Testis (tissue), 3 donors: ENCODE results near the gene USP47. TPM values are rescaled to one million over a fixed set of nuclear protein-coding genes. Genes with fewer than 3 reads are reported as not detected.

Experiments used
- DNase-seq: peaks from one replicate; pipeline ENCODE4 v3.0.0-alpha.2; 2019
- H3K27ac ChIP-seq, 2 donors: fragments of 200-600 bp; sonication (generic); one replicate each; pipeline ENCODE4 v1.5.1; 2019
- H3K27me3 ChIP-seq: fragments of 200-600 bp; sonication (generic); one replicate; pipeline ENCODE4 v1.5.1; 2019
- H3K36me3 ChIP-seq: fragments of 200-600 bp; sonication (generic); one replicate; pipeline ENCODE4 v1.5.1; 2017; ENCODE audit warnings: low read depth; ENCODE audit errors: missing control alignments
- H3K4me1 ChIP-seq: fragments of 200-600 bp; sonication (generic); one replicate; pipeline ENCODE4 v1.5.1; 2019
- H3K4me3 ChIP-seq, 2 donors: fragments of 200-600 bp; sonication (generic); one replicate each; pipeline ENCODE4 v1.5.1; 2017 to 2019
- H3K9me3 ChIP-seq: fragments of 200-600 bp; sonication (generic); one replicate; pipeline ENCODE4 v1.5.1; 2017
- CTCF ChIP-seq, 3 experiments: fragments of 450-650 bp in 2 of 3; fragments of 200-600 bp in 1 of 3; sonication (generic) in 1 of 3; IDR thresholded peaks; one replicate each; pipeline ENCODE4 v1.5.1; 2016 to 2019; ENCODE audit warnings: antibody characterized with exemption in 3 of 3, mild to moderate bottlenecking in 2 of 3, moderate library complexity in 1 of 3
- POLR2A ChIP-seq: fragments of 450-650 bp; IDR thresholded peaks from one replicate; pipeline ENCODE4 v1.6.1; 2017; ENCODE audit warnings: antibody characterized with exemption, mild to moderate bottlenecking, moderate library complexity
- WGBS, 2 donors: methylation state at CpG; one replicate each; pipeline ENCODE4 v1.1.5; 2018; 5-methylcytosine and 5-hydroxymethylcytosine counted together
- intact Hi-C: fragments of 100-400 bp; cut with DNase I; formaldehyde crosslinking; loops from one replicate; pipeline ENCODE4 v1.15.1; 2023; ENCODE audit warnings: low total_unique reads
- polyA plus RNA-seq: library from polyadenylated mRNA; stranded (reverse); fragments of 350-450 nt; fragmentation: Illumina TruSeq; extraction: RNeasy Lipid Tissue Mini Kit (QIAGEN cat#74804); gene quantifications from one replicate; pipeline ENCODE4 v1.2.3, GENCODE V29; 2014; ENCODE audit warnings: low read depth, low replicate concordance; ENCODE audit not compliant: insufficient read depth
- total RNA-seq, 2 donors: library from RNA; depleted of rRNA; stranded (reverse); fragments of >200 nt; gene quantifications; one replicate each; pipeline ENCODE4 v1.2.3, GENCODE V29; 2016

Gene USP47
- total and polyA plus RNA-seq, 3 donors from 2014 or later, result 35.1 to 111 (median 102) TPM

GRCh38 chr11:12007230-12007593 lies 165.4 kb downstream of the USP47 start:
- intact Hi-C loops, result no loop called here
- Histone ChIP-seq H3K27me3 (no peaks in the 10 kb centered on the region), H3K36me3 (no peaks in the 10 kb centered on the region), H3K9me3 (no peaks in the 10 kb centered on the region), H3K4me3 (no peak overlapping the region), H3K27ac (no peak overlapping the region), H3K4me1 (peaks cover 9% of the 10 kb centered on the region)
- WGBS, 2 donors, result 60 to 80% methylated on average over 4 to 5 of the region's 5 CpGs
- DNase-seq, result no peak
- TF ChIP-seq CTCF (IDR thresholded peaks at IDR 0.05) (no peak), POLR2A (no peak)

- no peak for TF ChIP-seq POLR2A
- TF ChIP-seq CTCF (IDR thresholded peaks at IDR 0.05), result no peak
- intact Hi-C loops, result no loop called here
- Histone ChIP-seq H3K9me3 (no peaks in the 10 kb centered on the region), H3K36me3 (no peaks in the 10 kb centered on the region), H3K4me3 (peak within 1 kb of the TSS; percentile 45 to 65), H3K27me3 (no peaks in the 10 kb centered on the region), H3K27ac (peak within 1 kb of the TSS; percentile 13 to 34), H3K4me1 (peaks cover 9% of the 10 kb centered on the region)
- 8 to 13% methylated on average over 26 to 46 of the region's 71 CpGs for WGBS, 2 donors
- DNase-seq, result peak; percentile 26
These were observed 166.3 kb downstream of the USP47 start, which contains the start of gene DKK3 for GRCh38 chr11:12007769-12008737. Gene DKK3 (minus strand): TSS chr11:12008626. CDS start chr11:12008582, 44 bp downstream.

Other genes starting within 250 kb of the USP47 start
- 100 to 1,000 TPM in 1 of 2 donors, 10 to 100 TPM in 1; 73.9 to 106 TPM for gene GALNT18, start 220.0 kb upstream of the USP47 start, total RNA-seq
- gene GALNT18, start 220.0 kb upstream of the USP47 start, polyA plus RNA-seq, result 39.2 TPM
- 100 to 1,000 TPM; 185 to 392 TPM for gene DKK3, start 166.7 kb downstream of the USP47 start, total RNA-seq
- 236 TPM for gene DKK3, start 166.7 kb downstream of the USP47 start, polyA plus RNA-seq